GM19043 (cell line): Measurements from ENCODE around the gene GUSB.
"Not testable (repeated sequence)": the region's sequence is repeated elsewhere in the genome, so short reads cannot be mapped to it uniquely, and the experiment has no call there.

Experiments
- ATAC-seq: cut with Tn5 transposase; IDR thresholded peaks from one replicate; pipeline ENCODE4 v1.9.1; 2021; ENCODE audit warnings: low read depth; ENCODE audit not compliant: unreplicated experiment

The GUSB gene

DNA sequence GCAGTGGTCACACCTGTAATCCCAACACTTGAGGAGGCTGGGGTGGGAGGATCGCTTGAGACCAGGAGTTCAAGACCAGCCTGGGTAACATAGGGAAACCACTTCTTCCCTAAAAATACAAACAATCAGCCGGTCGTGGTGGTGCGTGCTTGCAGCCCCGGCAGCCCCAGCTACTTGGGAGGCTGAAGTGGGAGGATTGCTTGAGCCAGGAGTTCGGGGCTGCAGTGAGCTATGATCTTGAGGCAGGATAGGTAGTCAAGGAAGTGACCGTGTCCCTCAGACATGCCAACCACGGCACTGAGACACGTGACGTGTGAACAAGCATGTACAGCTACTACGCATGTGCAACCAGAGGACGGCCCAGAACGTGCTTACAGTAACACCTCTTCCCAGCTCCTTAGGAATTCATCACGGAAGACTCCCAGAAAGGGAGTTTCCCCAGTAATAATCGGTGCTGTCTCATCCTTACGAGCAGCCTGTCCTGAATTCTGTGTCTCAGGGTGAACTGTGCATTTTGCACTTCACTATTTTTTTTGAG is 5.3 kb downstream of the GUSB start:
- ATAC-seq = no peak

DNA sequence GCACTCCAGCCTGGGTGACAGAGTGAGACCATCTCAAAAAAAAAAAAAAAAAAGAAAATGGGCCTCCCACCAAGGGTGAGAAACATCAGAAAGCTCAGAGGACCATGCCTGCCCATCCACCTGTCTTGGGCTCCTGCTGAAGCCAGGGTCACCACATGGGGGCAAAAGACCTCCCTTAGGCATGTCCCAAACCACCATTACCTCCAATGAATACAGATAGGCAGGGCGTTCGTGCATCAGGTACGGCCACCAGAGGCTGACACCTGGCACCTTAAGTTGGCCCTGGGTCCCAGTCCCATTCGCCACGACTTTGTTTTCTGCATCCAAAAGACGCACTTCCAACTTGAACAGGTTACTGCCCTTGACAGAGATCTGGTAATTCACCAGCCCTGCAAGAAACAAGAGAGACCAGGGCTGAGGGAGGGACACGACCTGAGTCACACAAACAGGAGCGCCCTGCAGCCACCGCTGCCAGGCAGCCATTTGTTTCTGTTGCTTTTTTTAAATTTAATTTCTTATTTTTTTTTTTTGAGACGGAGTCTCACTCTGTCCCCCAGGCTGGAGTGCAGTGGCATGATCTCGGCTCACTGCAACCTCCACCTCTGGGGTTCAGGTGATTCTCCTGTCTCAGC is 6.1 kb downstream of the GUSB start:
- no peak for ATAC-seq

DNA sequence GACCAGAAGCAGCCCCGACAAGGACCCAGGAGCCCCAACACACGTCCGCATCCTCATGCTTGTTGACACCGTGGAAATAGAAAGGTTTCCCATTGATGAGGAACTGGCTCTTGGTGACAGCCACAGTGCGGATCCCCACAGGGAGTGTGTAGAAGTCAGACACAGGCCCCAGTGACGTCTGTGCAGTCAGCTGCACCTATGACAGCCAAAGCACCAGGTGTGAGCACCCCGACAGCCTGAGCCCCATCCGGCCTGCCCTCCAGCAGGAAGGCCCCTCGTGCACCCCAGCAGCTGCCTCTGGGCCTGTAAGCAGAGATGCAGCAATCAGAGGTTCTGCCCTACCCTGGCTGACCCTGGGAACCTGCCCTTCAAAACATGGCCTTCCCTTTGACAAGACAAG is 7.1 kb downstream of the GUSB start:
- ATAC-seq = no peak

DNA sequence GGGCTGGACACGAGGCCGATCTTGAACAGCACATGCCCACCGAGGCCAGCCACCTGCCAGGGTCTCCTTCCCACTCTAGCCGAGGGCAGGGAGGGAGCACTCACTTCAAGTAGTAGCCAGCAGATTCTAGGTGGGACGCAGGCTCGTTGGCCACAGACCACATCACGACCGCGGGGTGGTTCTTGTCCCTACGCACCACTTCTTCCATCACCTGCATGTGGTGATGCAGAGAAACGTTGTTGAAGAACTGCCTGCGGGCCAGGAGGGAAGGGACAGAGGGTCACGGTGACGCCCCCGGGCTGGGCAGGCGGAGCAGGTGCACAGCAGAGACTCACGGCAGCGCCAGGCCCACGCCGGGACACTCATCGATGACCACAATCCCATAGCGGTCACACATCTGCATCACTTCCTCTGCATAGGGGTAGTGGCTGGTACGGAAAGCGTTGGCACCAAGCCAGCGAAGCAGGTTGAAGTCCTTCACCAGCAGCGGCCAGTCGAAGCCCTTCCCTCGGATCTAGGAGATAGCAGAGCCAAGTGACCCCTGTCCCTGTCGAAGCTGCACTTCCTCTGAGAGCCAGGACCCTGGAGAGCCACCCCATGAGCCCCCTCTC is 7.7 kb downstream of the GUSB start:
- ATAC-seq = no peak

DNA sequence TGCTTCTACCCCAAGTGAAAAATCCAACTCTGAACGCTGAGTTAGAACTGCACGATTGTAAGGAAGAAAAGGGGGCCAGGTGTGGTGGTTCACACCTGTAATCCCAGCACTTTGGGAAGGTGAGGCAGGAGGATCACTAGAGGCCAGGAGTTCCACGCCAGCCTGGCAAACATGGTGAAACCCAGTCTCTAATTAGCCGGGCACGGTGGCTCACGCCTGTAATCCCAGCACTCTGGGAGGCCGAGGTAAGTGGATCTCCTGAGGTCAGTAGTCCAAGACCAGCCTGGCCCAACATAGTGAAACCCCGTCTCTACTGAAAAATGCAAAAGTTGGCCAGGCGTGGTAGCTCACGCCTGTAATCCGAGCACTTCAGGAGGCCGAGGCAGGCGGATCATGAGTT is 9.0 kb downstream of the GUSB start:
- no peak for ATAC-seq

DNA sequence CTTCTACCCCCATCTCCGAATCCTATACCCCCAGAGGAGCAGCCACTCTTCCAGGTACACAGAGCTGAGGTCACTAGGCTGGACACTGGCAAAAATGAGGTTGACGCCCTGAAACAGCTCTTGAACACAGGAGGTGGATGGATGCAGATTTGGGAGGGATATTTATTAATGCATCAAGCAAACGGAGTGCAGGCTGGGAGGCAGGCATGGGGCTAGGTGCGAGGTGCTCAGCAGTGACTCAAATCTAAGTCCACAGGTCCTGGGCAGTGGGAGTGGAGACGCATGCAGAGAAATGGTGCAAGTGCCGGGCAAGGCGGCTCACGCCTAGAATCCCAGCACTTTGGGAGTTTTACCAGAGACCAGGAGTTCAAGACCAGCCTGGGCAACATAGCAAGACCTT is 11.0 kb downstream of the GUSB start:
- ATAC-seq = no peak

DNA sequence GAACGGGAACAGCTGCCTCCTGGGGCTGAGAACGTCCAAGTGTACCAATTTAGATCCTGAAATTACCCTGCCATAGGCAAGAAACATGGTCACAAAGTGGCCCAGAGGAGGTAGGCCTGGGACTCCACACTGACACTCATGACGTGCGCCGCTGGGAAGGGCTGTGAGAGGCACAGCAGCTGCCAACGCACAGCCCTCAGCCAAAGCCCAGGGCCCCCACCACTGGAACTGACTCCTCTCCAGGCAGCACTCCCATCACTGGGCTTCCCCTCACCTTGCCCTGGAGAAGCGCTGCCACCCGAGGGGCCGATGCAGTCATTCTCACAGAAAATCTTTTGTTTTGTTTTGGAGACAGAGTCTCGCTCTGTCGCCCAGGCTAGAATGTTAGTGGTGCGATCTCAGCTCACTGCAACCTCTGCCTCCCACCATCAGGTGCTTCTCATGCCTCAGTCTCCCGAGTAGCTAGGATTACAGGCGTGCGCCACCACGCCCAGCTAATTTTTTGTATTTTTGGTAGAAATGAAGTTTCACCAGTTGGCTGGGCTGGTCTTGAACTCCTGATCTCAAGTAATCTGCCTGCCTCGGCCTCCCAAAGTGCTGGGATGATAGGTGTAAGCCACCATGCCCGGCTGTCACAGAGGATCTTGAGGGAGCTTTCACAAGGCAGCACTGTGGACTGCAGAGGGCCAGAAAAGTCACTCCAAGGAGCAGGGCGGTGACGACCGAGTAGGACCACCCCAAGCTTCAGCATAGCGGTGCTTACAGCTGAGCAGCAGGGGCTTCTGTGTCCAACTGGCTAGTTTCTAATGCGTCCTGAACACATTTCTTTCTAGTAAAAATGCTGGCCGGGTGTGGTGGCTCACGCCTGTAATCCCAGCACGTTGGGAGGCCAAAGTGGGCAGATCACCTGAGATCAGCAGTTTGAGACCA is 13.5 kb downstream of the GUSB start:
- ATAC-seq = no peak

DNA sequence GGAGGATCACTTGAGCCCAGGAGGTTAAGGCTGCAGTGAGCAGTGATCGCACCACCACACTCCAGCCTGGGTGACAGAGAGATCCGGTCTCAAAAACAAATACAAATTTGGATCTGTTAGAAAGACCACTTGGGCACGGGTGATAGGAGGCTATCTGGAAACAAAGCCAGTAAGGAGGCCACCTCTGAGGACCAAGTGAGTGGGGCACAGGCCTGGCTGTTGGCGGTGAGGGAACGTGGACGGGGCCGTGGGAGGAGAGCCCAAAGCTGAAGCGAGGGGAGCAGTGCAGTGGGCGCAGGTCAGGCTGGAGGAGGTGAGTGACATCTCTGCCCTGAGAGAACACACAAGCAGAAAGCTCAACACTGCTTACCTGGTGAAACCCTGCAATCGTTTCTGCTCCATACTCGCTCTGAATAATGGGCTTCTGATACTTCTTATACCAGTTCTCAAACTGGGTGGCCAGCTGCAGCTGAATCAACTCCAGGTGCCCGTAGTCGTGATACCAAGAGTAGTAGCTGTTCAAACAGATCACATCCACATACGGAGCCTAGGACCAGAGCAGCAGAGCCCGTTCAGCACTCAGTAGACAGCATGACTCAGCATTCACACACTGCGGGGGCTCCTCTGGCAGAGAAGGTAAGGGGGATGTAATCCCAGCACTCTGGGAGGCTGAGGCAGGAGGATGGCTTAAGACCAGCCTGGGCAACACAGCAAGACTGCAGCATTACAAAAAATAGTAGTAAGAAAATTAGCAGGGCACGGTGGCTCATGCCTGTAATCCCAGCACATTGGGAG is 14.5 kb downstream of the GUSB start:
- no peak for ATAC-seq

DNA sequence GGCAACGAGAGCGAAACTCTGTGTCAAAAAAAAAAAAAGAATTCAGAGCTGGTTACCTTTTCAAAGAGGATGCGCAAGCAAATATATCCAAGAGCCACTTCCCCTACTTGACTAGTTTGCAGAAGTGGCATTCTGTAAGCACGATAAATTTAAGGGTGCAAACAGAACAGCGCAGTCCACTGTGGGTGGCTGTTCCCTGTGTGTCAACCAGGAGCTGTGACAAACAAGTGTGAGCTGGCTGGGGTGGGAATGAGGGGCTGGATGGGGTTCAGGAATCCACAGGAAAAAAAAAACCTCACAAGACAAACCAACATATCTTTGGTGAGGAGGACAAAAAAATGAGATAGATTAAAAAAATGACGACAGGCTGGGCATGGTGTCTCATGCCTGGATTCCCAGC is 15.9 kb downstream of the GUSB start:
- no peak for ATAC-seq

DNA sequence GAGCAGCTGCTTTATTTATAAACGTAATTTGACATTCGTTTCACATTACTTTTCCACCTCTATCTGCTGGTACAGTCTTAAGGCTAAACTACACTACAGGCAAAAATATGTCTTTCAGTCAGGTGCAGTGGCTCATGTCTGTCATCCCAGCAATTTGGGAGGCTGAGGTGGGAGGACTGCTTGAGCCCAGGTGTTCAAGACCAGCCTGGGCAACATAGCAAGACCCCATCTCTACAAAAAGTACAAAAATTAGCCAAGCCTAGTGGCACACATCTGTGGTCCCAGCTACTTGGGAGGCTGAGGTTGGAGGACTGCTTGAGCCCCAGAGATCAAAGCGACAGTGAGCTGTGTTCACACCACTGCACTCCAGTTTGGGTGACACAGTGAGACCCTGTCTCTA is 17.3 kb downstream of the GUSB start:
- ATAC-seq = not testable (repeated sequence)

DNA sequence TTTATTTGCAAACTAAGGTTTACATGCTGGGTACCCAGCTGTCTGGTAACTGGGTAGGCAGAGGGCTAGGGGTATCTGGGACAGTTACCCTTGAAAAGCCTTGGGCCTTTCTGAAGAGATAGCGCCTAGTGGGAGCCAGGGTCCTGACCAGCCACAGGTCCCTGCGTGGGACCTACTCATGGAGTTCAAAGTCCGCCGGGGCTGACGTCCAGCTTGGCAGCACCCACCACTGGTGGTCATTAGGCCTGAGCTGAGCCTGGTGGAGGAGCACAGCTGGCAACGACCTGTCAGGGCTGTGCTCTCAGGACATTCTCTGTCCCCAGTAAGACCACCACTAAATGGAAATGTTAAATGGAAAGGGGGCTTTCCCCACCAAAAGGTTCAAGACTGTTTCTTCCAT is 20.0 kb downstream of the GUSB start:
- ATAC-seq = no peak

DNA sequence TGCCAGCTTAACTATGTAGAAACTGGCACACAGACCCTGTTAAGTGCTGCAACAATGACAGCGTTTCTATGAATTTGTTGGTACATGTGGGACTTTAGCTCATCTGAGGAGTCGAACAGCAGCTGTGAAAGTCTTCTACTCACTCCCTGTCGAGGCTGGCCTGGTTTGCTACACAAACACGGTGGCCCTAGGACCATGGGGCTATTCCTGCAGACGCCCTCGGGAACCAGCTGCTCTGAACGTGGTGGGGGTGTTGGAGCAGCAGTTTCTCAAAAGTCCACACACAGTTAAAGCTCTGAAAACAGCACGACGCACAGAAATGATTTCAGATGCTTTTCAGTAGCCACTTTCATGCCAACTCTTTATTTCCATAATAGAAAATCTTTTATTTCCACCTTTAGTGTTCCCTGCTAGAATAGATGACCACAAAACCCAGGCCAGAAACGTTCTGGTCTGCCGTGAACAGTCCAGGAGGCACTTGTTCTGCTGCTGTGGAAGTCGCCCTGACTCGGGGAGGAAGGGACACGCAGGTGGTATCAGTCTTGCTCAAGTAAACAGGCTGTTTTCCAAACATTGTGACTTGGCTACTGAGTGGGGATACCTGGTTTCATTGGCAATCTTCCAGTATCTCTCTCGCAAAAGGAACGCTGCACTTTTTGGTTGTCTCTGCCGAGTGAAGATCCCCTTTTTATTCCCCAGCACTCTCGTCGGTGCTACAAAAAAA is 21.5 kb downstream of the GUSB start:
- ATAC-seq = no peak

DNA sequence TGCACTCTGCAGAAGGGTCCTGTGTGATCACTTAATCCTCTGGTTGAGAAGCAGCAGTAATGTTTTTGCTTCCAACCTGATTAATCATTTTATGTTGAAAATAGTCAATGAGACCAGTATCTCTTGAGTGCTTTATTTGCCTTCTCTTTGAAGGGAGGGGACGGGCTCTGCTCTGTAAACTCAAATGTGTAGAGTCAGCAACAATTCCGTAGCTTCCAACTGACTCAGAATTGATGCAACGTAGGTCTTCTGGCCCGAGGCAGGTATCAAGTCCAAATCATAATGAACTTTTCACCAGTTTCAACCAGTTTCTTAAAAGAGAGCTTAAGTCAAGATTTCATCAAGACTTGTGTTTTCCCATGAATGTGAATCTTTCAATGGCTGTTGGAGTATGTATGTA is 26.3 kb downstream of the GUSB start:
- no peak for ATAC-seq

DNA sequence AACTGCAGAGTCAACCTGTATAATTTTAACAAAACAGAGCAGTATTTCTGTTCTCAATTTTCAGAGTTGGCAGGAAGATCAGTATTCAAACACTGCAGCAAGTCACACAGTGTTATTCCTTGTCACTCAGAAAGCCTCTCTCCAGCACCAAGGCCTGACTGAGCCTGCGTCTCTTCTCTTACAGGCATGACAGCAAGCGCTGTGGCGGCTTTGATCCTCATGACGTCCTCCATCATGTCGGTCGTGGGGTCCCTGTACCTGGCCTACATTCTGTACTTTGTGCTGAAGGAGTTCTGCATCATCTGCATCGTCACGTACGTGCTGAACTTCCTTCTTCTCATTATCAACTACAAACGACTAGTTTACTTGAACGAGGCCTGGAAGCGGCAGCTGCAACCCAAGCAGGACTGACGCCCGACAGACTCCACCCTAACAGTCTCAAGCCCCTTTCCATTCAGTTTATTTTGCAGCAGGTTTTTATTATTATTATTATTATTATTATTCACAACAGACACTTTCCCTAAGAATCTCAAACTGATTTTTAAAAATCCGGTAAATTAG is 28.0 kb downstream of the GUSB start:
- no peak for ATAC-seq

DNA sequence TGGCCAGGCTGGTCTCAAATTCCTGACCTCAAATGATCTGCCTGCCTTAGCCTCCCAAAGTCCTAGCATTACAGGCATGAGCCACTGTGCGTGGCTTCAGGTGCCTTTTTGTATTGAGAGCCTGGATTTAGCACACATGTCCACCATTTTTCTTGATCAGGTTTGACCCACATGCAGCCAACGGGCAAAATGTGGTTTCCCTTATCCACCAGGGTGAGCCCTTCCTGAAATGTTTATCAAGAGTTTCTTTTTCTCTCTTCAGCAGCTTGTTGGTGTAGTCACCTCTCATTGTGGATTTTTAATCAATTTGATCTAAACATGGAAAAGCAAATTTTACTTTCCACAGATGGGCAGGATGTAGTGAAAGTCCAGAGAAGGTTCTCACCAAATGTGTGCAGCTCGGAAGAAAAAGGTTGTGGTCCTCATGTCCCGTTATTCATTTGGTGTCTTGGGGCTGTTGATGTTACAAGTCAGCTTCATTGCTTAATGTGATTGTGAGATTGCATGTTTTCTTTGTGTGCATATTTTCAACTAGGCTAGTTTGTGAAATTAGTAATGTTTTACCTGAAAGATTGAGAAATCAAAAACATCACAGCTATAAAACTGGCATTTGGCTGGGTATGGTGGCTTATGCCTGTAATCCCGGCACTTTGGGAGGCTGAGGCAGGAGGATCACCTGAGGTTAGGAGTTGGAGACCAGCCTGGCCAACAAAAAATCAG is 28.9 kb downstream of the GUSB start:
- ATAC-seq = no peak

DNA sequence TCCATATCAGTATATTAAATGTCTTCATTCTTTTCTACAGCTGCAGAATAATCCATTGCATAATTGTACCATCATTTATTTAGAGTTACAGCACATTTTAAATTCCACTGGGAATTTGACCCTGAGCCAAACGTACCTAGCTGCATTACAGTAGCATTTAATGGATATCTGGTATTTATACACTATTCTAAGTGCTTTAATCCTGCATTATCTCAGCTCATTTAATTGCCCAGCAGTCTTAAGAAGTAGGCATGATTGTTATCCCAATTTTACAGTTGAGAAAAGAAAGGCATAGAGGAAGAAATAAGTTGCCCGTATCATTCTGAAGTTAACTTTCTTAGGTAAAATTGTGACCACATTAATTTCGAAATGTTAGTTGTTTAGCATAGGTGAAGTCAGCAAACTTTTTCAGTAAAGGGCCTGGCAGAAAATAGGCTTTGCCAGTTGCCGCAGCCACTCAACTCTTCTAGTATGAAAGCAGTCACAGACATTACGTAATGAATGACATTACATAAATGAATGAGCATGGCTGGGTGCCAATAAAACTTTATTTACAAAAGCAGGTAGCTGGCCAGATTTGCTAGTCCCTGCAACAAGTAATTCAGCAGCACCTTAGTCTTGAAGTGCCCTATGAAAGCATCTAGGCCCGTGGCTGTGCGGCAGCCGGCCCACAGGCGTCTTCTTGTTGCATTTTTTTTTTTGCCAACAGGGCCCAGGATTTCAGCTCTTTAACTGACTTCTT is 30.0 kb downstream of the GUSB start:
- ATAC-seq = no peak

DNA sequence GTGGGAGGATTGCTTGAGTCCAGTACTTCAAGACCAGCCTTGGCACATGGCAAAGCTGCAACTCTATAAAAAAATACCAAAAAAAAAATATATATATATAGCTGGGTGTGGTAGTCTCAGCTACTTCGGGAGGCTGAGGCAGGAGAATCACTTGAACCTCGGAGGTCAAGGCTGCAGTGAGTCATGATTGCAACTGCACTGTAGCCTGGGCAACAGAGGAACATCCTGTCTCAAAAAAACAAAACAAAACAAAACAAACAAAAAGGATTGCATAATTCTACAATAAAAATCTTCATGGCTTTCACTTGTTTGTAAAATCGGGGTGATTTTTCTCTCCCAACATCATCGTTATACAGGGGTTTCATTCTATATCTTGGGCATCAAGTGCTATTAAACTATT is 35.1 kb downstream of the GUSB start:
- no peak for ATAC-seq

DNA sequence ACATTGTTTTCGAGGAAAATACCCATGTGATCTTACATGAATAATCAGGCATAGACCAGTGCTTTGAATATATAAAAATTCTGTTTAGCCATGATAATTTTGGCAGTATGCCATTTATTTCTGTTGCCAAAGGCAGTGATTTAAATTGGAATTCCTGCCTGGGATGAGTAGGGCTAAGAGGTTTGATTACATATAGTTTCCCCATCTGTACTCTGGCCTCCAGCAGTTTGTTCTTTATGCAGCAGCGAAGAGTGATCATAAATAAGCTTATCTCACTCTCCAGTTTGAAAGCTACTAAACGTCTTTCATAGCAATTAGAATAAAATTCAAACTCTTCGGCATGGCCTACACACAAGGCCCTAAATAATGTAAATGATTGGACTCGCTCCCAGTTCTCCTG is 36.2 kb downstream of the GUSB start:
- ATAC-seq = not testable (repeated sequence)
